ENCODE results near the gene PTPRK.

The PTPRK gene

DNA sequence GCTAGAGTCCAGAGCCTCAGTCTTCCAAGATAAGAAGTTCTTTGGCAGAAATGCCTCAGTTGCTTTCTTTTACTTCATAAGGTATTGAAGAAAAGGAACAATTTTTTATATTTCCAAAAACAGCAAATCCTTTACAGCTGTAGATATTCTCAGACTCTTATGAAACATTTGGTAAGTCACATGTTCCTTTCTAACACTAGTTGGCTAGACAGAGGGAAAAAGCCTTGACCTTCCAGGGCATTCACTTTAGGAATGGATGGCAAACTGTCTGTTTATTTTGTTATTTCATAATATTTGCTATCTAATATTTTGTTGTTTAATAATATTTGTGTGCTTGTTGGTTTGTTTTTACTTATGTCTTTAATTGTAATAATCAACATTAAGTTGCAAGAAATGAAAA, 140.8 kb downstream of the PTPRK start:
- DNase-seq: no peak

DNA sequence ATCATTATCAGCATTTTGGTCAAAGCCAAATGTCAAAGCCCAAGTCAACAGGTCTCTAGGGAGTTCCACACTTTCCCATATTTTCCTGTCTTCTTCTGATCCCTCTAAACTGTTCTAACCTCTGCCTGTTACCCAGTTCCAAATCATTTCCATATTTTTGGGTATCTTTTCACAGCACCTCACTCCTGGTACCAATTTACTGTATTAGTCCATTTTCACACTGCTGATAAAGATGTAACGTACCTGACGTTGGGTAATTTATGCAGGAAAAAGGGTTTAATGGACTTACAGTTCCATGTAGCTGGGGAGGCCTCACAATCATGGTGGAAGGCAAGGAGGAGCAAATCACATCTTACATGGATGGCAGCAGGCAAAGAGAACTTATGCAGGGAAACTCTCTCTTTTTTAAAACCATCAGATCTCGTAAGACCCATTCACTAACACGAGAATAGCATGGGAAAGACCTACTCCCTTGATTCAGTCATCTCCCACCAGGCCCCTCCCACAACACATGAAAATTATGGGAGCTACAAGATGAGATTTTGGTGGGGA, 143.4 kb downstream of the PTPRK start:
- no peak for DNase-seq

DNA sequence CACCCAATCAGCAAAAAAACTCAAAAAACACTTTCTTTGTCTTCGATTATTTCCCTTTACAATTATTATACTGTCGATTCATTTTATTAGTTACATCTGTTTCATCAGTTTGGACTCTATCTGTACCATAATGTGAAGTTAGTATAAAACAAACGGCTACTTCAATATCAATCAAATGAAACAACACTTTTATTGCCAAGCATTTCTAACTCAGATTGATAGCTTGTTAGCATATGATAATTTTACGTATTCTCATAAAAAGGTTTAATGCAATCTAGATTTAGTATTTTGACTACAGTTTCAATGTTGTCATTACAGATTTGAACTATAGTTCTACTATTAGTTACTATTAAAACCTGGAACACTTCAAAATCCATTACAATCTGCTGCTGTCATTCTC, 149.3 kb downstream of the PTPRK start:
- DNase-seq: no peak

DNA sequence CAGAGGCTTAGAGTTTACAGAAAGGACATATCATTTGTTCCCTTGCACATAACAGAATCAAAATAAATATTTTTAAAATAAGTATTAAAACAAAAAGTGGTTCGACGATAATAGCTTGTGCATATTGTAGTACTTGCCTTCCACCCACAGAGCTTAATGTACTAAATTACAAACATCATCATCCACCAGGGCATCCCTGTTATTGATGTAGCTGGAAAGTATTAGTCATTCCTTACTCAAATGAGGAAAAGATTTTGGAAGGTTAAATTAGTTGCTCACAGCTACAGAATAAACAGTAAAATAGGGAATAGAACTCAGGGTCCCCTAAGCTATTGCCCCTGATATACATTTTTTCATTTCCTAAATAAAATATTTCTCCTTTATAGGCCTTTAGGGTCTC, 150.3 kb downstream of the PTPRK start:
- no peak for DNase-seq

DNA sequence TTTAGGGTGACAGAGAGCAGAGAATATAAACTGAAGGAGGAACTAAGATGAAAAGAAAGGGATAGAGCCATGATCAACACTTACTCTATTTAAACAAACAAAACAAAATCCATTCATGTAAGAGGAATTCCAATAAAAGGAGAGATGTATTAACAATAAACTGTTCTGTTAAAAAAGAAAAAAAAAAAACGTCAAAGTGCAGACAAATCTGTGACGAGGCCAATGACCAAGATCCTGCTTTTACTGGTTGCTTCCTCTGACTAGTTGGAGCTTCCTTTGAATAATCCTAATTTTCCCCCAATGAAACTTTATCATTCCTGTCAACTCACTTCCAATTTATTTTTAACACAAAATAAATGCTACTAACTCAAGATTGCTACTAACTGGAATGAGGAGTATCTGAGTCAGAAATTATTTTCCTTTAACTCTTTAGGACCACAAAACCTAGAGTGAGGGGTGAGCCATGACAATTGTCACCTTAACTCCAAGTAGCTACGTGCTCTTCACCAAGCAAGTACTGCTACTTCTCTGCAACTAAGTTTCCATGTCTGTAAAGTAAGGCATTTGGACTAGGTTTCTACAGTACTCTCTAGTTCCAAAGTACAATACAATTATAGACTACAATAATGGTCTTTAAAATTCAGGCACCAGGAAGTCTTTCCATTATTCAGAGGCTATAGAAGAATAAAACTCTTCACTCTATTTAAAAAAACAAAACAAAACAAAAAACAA, 152.0 kb downstream of the PTPRK start:
- no peak for DNase-seq

DNA sequence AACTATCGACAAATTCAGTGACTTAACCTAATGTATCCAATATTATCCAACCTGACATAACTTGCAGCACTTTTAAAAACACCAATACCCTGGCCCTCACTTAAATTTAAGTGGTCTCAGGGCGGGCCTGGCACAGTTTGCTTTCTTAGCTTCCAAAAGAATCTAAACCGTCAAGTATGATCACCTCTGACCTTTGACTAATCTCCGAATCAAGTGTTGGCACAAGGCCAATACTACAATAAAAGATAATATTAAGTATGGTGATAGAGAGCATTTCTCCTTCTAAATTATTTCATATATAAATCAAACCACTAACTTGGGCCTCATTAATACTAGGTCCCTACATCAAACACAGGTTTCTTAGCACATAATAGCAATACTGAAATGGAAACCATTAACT, 153.0 kb downstream of the PTPRK start:
- no peak for DNase-seq

DNA sequence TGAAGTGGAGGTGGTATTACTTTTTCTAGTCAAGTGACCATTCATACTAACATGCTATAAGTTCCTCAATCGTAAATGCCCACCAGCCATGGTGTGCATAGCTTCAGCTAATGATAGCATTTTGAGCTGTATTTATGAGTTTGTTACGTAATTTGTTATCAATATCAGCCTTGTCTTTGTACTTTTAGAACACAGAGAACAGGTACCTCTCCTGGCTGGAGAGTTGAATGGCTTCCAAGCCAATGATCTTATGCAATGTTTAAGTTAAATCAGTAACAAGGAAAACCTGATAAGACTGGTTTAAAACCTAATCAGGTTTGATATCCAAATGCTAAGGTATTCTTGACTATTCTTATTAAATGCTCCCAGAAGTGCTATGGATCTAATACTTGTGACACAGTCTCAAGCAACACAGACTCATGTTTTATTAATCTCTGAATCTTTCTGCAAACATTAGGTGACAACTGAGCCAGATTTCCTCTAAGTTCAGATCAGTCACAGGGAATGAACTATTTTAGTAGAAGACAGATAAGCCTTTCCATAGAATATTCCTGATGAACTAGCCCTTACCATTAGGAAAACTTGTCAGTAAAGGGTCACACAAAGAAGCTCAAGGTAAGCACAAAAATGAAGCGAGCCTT, 154.8 kb downstream of the PTPRK start:
- no peak for DNase-seq

DNA sequence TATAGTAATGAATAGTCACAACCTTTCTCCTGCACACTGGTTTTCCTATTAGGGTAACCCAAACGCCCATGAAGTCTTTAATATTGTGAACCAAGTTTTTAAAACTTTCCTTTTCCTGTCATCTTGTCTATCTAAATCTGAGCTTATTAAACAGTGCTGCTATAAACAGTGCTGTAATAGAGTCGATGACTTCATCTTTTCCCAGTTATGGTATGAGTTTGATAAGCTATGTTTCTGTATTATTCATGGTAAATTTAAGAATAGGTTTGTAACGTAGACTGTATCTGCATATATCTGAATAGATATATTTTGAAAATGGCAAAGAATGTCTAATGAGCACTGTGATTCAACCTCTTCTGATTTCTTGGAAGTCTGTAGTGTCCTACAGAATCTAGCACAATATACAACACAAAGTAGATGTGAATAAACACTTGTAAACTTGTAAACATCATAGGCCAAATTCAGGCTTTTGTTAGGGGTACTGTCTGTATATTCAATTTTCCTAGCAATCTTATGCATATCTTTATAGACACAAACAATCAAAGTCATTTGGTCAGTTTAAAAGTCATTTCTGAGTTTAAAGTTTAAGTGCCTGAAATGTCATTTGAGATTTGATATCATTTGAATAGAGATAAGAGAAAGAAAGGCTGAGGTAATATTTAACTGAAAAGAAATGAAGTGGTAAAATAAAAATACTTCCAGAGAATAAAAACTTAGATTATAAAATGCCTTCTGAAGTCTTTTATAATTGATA, 155.5 kb downstream of the PTPRK start:
- DNase-seq: no peak

DNA sequence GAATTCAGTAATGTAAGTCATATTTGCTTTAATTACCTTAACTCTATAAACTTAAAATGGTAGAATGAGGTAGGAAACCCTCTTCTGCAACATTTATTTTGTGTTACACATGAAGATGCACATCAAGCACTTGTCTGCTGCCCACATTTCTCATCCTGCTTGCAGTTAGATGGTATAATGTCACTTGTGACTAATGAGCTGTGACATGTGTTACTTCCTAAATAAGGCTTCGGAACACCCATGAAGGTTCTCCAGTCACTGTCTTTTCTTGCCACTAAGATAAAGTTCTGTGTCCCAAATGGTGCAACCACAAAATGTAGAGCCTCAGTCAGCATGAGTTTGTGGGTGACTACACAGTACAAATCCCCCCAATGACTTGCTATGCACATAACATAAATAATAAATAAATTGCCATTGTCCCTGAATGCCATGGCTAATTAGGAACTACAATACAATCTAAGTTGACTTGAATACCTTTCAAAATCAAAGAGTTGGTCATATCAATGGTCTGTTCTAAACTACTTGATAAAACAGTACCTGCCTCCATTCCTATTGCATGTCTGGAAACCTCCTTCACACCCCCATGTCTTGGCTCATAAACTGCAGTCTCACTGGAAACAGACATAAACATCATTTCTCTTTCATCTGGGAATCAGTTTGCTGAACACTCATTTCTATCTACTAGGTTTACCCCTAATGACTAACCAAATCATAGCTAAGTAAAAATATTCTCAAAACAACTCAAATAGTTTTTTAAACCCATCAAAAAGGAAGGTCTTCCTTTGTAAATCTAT, 157.2 kb downstream of the PTPRK start:
- DNase-seq: no peak

DNA sequence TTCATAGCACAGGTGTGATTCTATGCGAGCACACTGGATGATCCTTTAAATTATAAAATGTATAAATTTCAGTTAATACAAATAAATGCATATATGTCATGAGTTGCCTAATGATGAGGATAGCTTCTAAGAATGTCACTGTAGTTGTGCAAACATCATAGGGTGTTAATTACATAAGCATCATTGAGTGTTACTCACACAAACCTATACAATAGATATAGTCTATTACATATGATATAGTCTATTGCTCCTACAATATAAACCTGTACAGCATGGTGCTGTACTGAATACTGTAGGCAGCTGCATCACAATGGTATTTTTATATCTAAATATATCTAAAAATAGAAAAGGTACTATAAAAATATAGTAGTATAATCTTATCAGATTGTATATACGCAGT, 159.0 kb downstream of the PTPRK start:
- no peak for DNase-seq

DNA sequence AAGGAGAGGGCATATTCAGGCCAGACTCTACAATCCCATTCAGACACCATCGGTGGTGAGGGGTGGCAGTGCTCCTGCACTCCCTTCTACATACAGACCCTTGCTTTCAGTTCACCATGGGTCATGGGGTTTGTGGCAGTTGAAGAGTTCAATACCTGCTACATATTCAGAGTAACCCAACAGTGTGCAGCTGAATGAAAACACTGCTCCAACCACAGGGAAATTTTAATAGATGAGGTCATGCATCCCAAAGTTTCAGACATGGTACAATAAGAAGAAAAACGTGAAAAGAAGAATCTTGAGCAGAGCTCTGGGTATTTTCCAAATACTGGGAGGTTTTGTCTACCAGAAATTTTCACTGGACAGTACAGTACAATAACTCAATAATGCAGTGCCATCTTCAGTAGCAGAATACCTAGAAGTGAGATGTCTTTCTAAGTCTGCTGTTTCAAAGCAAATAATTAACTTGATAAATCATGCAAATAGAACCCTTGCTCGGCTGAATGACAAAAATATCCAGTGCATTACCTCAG, 162.1 kb downstream of the PTPRK start:
- no peak for DNase-seq

DNA sequence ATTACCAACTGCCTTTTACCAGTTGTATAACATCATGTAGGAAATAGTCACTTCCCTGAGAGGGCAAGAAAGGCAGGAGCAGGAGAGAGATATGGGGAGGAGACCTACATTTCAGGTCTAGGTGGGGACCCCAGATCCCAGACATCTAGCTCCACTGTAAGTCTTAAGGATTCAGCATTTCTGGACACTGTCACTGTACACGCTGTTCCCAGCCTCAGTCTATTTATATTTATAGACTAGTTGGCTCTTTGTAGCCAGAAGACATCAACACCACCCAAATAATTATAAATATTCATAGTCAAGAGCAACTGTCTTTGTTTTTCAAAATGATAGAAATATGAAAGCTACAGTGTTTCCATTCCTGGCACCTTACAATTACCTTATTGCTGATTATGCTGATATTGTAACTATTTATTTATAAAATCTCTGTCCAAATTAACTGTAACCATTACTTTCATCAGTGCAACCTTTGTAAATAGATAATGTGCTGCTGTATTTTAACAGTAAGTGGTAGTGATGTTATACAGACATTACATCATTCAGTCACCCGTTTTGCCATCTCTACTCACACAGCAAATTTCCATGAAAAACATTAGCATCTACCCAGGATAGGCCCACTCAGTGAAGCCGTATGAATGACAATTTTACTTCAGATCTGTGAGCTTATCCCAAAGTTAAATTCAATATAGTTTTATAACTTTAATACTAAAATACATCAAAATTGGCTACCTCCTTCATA, 162.8 kb downstream of the PTPRK start:
- no peak for DNase-seq

DNA sequence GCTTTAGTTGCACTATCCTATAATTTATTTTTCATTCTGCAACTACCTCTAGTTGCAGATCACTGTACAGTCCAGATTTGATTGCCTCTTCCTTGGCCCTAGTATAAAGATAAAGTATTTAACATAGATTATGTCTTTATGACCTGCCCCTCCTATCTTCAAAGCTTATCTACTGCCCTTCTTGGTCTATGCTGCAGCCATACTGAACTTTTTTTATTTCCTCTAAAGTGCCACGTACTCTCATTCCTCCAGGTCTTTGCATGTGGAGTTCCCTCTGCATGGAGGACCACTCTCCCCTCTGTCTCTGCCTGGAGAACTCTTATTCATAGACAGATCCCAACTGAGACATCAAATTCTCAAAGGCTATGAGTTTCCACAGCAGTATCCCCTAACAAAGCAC, 168.0 kb downstream of the PTPRK start:
- no peak for DNase-seq

DNA sequence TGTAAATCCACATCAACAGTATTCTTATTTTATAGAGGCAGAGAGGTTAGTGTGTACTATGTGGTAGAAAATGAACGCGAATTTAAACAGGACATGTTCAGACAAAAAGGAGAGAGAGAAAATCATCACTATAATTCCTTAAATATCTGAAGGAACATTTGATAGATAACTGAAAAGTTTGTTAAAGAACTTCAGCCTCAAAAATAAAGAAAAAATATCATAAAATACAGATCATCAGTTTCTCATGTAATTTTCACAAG, 169.2 kb downstream of the PTPRK start:
- DNase-seq: no peak

DNA sequence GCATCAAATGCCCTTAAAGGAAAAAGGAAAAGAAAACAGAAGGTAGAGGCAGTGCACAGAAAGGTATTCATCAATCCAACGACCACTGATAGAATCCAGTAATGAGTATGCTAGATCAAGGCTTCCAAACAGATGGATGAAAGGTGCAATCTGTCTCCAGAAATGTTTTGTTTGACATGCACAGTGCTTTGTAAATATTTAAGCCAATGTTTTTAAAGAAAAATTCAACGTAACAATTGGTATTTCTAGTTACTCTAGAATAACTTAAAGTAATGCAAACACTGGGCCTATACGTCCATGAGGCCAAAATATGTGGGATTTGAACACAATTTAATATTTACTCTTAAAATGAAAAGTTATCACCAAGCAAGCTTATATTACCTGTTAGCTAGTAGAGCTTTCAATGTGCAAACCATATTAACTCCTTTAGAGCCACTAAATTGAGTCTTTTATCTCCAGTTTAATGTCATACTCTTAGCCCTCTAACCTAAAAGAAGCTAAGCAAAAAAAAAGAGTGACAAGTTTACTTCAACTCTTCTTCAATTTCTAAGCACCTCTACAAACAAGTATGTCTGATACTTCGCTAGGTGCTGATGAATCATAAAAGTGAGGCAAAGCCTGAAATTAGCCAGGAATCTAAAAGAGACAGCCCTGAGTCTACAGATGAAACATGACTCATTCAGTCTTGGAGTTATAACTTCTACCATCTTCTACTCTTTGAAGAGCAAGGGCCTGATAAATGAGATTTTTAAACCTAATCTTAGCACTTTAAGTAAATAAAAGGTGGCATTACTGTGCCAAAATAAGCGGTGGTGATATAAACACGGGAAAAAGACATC, 169.8 kb downstream of the PTPRK start:
- DNase-seq: no peak

DNA sequence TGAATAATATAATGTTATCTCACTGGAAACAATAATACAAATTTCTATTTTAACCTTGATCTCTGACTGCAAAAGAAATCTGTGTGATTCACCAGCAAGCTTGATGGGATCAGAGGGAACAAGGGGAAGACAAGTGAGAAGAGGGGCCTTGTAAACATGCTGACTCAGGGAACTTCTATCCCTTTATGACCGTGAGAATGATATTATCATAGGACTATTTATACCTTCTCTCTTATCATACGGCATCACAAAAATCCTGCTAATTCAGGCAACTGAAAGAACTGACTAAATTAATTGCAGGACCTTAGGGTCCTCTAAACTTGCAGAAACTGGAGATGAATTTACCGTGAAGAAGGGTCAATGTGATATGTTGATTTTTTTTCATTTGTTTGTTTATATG, 173.3 kb downstream of the PTPRK start:
- no peak for DNase-seq

DNA sequence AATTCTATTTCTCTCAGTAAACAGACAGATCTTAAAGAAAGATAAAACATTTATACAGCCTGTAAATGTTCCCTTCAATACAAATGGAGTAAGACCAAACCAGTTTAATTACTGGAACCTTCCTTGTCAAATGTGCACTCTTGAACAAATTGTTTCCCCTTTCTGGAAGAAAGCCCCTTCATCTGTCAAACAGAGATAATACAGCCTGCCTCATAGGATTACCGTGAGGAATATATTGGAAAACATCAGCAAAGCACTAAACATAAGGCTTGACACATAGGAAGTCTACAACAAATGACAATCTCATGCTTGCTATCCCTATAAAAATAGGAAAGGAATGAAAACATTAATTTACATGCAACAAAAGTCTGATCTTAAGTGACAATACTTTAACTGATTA, 173.8 kb downstream of the PTPRK start:
- no peak for DNase-seq

DNA sequence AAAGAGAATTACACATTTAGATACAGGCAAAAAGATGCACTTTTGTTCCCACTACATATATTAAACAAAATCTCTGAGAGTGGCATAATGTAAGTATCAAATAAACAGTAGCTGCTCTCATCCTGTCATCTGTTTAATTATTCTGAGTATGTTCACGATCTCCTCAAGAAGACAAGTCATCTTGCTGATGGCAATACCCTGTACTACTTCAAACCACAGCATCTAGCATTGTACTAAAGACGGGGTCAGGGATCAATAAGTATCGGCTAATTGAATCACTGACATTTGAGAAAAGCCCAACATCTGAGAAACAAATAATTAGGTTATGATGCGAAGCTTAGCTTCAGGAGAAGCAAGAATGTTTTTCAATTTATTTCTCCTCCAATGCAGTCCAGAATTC, 175.1 kb downstream of the PTPRK start:
- no peak for DNase-seq

DNA sequence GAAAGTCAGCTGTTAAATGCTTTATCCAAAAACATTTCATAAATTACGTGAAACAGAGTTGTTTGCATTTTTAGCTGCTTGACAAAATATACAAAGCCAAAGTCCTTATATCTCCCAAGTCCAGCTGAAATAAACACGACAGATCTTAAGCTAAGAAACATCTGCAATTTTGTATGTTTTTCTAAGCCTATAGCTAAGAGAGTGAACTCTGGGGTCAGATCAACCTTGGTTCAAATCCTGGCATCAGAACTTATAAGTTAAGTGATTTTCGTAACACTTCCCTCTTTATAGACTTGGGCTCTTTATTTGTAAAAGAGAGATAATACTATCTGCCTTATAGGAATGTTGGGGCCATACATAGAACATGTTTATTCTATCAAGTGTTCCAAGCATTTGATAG, 176.7 kb downstream of the PTPRK start:
- no peak for DNase-seq

DNA sequence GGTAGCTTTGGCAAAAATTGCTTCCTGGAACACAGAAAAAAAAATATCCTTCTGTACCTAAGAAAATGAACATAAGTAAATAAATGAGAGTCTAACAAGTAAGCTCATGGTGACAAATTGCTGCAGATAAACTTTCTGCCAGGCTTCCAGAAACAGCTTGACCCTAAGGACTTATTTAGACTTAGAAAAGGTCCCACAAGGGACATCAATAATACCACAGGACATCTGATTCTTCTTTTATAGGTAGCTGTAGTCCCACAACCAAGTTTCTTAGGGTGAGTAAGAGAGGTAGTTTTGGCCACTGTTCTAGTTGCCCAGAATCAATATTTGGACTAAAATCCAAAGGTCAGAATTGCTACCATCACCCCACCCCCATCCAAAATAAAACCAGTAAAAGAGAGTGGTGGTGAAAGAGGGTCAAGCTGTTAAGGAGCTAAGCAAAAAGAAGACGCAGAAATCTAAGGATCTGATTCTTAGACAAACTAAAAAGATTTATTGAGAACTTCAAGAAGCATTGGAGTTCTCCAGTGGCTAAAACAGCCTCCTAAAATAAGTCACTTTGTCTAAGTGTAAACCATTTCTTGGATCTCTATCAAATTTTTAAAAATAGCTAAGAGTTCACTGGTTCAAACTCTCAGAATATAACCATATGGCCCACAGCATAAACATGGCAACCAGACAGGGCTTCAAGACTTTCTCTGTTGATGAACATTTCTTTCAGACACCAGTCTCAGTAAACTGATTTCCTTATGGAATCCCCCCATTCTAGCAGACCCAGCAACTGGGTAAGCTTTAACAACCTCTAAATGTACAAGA, 180.6 kb downstream of the PTPRK start:
- no peak for DNase-seq

DNA sequence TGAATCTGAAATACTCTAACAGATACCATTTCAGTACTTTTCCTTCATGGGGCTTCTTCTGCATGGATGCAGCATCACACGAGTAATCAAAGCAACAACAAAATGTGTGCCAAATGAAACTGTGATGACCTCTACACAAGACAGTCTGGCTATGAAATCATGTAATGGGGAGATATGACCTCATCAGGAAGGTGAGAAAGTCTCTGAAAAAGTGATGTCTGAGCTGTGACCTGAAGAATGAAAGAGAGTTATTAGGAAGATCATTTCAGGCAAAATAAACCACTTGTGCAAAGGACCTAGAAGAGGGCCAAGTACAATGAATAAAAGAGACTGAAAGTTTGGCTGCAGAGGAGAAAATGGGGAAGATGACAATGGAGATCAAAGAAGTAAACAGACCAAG, 182.8 kb downstream of the PTPRK start:
- no peak for DNase-seq

Data from NCI-H524 (cell line).